ENCODE measurements around the gene HOXB4. TPM values are rescaled to one million over a fixed set of nuclear protein-coding genes. Genes with fewer than 3 reads are reported as not detected.

HOXB4 gene
- total and polyA plus RNA-seq, 12 donors = 1.7 to 9.8 (median 3.4) TPM

GRCh38 chr17:48619826-48620449, 41.8 kb upstream of the HOXB4 start:
- no peak for DNase-seq
- peaks cover 72% of the 10 kb centered on the region for H3K27me3 ChIP-seq
- no peaks in the 10 kb centered on the region for H3K9me3 ChIP-seq (replicated peaks in 1 of 3)
- 54 to 75% (median 64%) methylated on average over 27 to 32 of the region's 32 CpGs for WGBS, 4 donors
- intact Hi-C loops (cut with DNase I) = loop anchor here in 1 of 2 donors (10.0 kb wide), 2 partner anchors 465 to 595 kb away; no protein-coding TSS in a partner anchor
- H3K4me3 ChIP-seq = no peak overlapping the region
- H3K36me3 ChIP-seq (replicated peaks in 1 of 2) = no peaks in the 10 kb centered on the region
- TF ChIP-seq POLR2A (IDR thresholded peaks at IDR 0.05) = no peak
- H3K4me1 ChIP-seq (replicated peaks in 1 of 2) = peaks cover 2 to 9% of the 10 kb centered on the region in 2 donors
- no peak overlapping the region for H3K27ac ChIP-seq

GRCh38 chr17:48618256-48618896, 40.2 kb upstream of the HOXB4 start:
- H3K36me3 ChIP-seq (replicated peaks in 1 of 2) = no peaks in the 10 kb centered on the region
- intact Hi-C loops (cut with DNase I) = loop anchor here in 1 of 2 donors (10.0 kb wide), 1 partner anchor 594 kb away; no protein-coding TSS in a partner anchor
- TF ChIP-seq CTCF (IDR thresholded peaks at IDR 0.05) (peak; percentile 97 to 99 (median 98)), POLR2A (IDR thresholded peaks at IDR 0.05) (no peak)
- H3K4me3 ChIP-seq = peak overlapping the region in 1 of 4 donors; percentile 42
- peaks cover 0 to 6% of the 10 kb centered on the region in 2 donors for H3K4me1 ChIP-seq (replicated peaks in 1 of 2)
- no peak overlapping the region for H3K27ac ChIP-seq
- peak; percentile 84 to 95 (median 91) for DNase-seq
- 7 to 11% (median 8%) methylated on average over 24 to 25 of the region's 25 CpGs for WGBS, 4 donors
- H3K27me3 ChIP-seq = peaks cover 66% of the 10 kb centered on the region
- H3K9me3 ChIP-seq (replicated peaks in 1 of 3) = no peaks in the 10 kb centered on the region

GRCh38 chr17:48617471-48618255, 39.5 kb upstream of the HOXB4 start:
- H3K36me3 ChIP-seq (replicated peaks in 1 of 2) = no peaks in the 10 kb centered on the region
- 17 to 23% (median 19%) methylated on average over 11 to 43 of the region's 43 CpGs for WGBS, 4 donors
- intact Hi-C loops (cut with DNase I) = loop anchor here in 1 of 2 donors (10.0 kb wide), 1 partner anchor 593 kb away; no protein-coding TSS in a partner anchor
- peaks cover 66% of the 10 kb centered on the region for H3K27me3 ChIP-seq
- no peak for DNase-seq
- peaks cover 0 to 7% of the 10 kb centered on the region in 2 donors for H3K4me1 ChIP-seq (replicated peaks in 1 of 2)
- no peak overlapping the region for H3K27ac ChIP-seq
- TF ChIP-seq CTCF (IDR thresholded peaks at IDR 0.05) (no peak), POLR2A (IDR thresholded peaks at IDR 0.05) (no peak)
- H3K9me3 ChIP-seq (replicated peaks in 1 of 3) = no peaks in the 10 kb centered on the region
- no peak overlapping the region for H3K4me3 ChIP-seq

GRCh38 chr17:48616717-48617470, 38.7 kb upstream of the HOXB4 start:
- TF ChIP-seq CTCF (IDR thresholded peaks at IDR 0.05) (no peak), POLR2A (IDR thresholded peaks at IDR 0.05) (no peak)
- Histone ChIP-seq H3K9me3 (replicated peaks in 1 of 3) (no peaks in the 10 kb centered on the region), H3K27me3 (peaks cover 61% of the 10 kb centered on the region), H3K4me3 (no peak overlapping the region), H3K27ac (no peak overlapping the region), H3K4me1 (replicated peaks in 1 of 2) (peaks cover 0 to 15% of the 10 kb centered on the region in 2 donors), H3K36me3 (replicated peaks in 1 of 2) (no peaks in the 10 kb centered on the region)
- WGBS, 4 donors = 33 to 55% (median 52%) methylated on average over 13 to 15 of the region's 15 CpGs
- intact Hi-C loops (cut with DNase I) = loop anchor here in 1 of 2 donors (10.0 kb wide), 1 partner anchor 592 kb away; no protein-coding TSS in a partner anchor
- no peak for DNase-seq

All from adrenal gland (tissue), 12 donors.